ENCODE results near the gene ATP8B4. TPM values are rescaled to one million over a fixed set of nuclear protein-coding genes. Genes with fewer than 3 reads are reported as not detected.

The ATP8B4 gene
- total and polyA plus RNA-seq, 2 donors (not counting 3 experiments of a cell fraction or from before 2014, with no cell fraction given): not detected

GRCh38 chr15:49815950-49816349, 303.1 kb downstream of the ATP8B4 start:
- Histone ChIP-seq H3K9me1 (replicated peaks; ENCODE audit: control insufficient read depth, extremely low read depth, insufficient read depth, low read length) (no peaks in the 10 kb centered on the region), H4K20me1 (replicated peaks; ENCODE audit: control insufficient read depth, extremely low read depth, insufficient read depth, low read length) (no peaks in the 10 kb centered on the region), H3K4me3 (replicated peaks in 1 of 3; ENCODE audit: insufficient read depth in 1 of 3, low read depth in 1 of 3, low read length in 3 of 3) (no peak overlapping the region), H3K79me2 (ENCODE audit: control insufficient read depth, insufficient read depth, low read length) (no peaks in the 10 kb centered on the region), H3K4me2 (ENCODE audit: insufficient read depth, low read length) (no peak overlapping the region), H3K9me3 (replicated peaks; ENCODE audit: control insufficient read depth, insufficient read depth, low read length) (no peaks in the 10 kb centered on the region), H3K4me1 (ENCODE audit: control insufficient read depth, extremely low read depth, insufficient read depth, low read length) (no peaks in the 10 kb centered on the region), H3K27ac (ENCODE audit: insufficient read depth, low read depth, low read length) (no peak overlapping the region), H3K27me3 (ENCODE audit: control insufficient read depth in 2 of 2, insufficient read depth in 2 of 2, low read length in 2 of 2) (no peaks in the 10 kb centered on the region), H2AFZ (ENCODE audit: low read depth, low read length) (no peak overlapping the region), H3K36me3 (ENCODE audit: control insufficient read depth in 2 of 2, extremely low read depth in 1 of 2, insufficient read depth in 2 of 2, low read length in 2 of 2) (no peaks in the 10 kb centered on the region), H3K9ac (replicated peaks; ENCODE audit: extremely low read depth, insufficient read depth, low read length) (no peak overlapping the region)
- no peak for DNase-seq (ENCODE audit: low read depth, low spot score)
- dilution Hi-C loops (cut with MboI; ENCODE audit: extremely low pct_ligation_motif_present, low sequenced_read_pairs): no loop called here
- BruUV-seq (replicated peaks): no TSS peak
- POLR2A ChIA-PET: interaction anchor here (0.7 kb wide), 1 partner anchor 64 kb away, joined by 4 read pairs; no protein-coding TSS in a partner anchor
- CTCF ChIA-PET: no interaction called here
- no peak for FAIRE-seq
- intact Hi-C loops (cut with micrococcal nuclease): no loop called here
- TF ChIP-seq CTCF (IDR thresholded peaks at IDR 0.05; ENCODE audit: extremely low read depth in 1 of 2, insufficient read depth in 1 of 2, low read depth in 1 of 2, low read length in 2 of 2): no peak
- TF ChIP-seq EZH2 (IDR thresholded peaks at IDR 0.05; ENCODE audit: borderline replicate concordance, low read depth, low read length, severe bottlenecking): no peak
- TF ChIP-seq POLR2AphosphoS5 (IDR thresholded peaks at IDR 0.05; ENCODE audit: insufficient read depth, low read depth, low read length): no peak
- TF ChIP-seq JUN (IDR thresholded peaks at IDR 0.05; ENCODE audit: borderline replicate concordance, insufficient read depth, insufficient read length, low read depth): no peak
- TF ChIP-seq FOS (IDR thresholded peaks at IDR 0.05; ENCODE audit: borderline replicate concordance, insufficient read depth, low read length): no peak
- TF ChIP-seq POLR2A (IDR thresholded peaks at IDR 0.05; ENCODE audit: low read depth, low read length): no peak
- no peak for TF ChIP-seq MAX (IDR thresholded peaks at IDR 0.05; ENCODE audit: insufficient read depth, insufficient read length)
- no peak for TF ChIP-seq MYC (IDR thresholded peaks at IDR 0.05; ENCODE audit: low read depth, low read length)
- TF ChIP-seq GATA2 (IDR thresholded peaks at IDR 0.05; ENCODE audit: insufficient read depth, insufficient read length, low read depth, low read length): no peak

All from endothelial cell of umbilical vein (primary cell).